Kidney (tissue), 22 donors: ENCODE results near the gene CENPB. TPM values are rescaled to one million over a fixed set of nuclear protein-coding genes. Genes with fewer than 3 reads are reported as not detected.
"Not testable (repeated sequence)": the region's sequence is repeated elsewhere in the genome, so short reads cannot be mapped to it uniquely, and the experiment has no call there.

ENCODE experiments used
- DNase-seq, 5 donors: peaks; one replicate each; pipeline ENCODE4 v3.0.0-alpha.2; 2013 to 2020
- FAIRE-seq: peaks from 2 replicates; lab custom pipeline; 2012; peaks lifted over from hg19 to GRCh38; lab: Jason Lieb, UNC
- H3K27ac ChIP-seq, 2 donors: one replicate each; pipeline ENCODE4 v1.7.0; 2013; ENCODE audit warnings: low read depth in 2 of 2, low read length in 2 of 2, inconsistent platforms in 1 of 2
- H3K27me3 ChIP-seq: one replicate; pipeline ENCODE4 v1.7.1; 2013; ENCODE audit warnings: low read length, inconsistent platforms; ENCODE audit not compliant: control insufficient read depth, insufficient read depth
- H3K36me3 ChIP-seq, 3 donors: one replicate each; pipeline versions ENCODE4 v1.7.0 to v1.7.1; 2013; ENCODE audit warnings: low read length in 3 of 3, control low read depth in 1 of 3, inconsistent platforms in 1 of 3; ENCODE audit not compliant: insufficient read depth in 3 of 3, control insufficient read depth in 2 of 3
- H3K4me1 ChIP-seq, 3 donors: one replicate each; pipeline versions ENCODE4 v1.7.0 to v1.7.1; 2013; ENCODE audit warnings: low read length in 3 of 3, inconsistent platforms in 1 of 3, low read depth in 1 of 3; ENCODE audit not compliant: control insufficient read depth in 2 of 3, insufficient read depth in 2 of 3
- H3K4me3 ChIP-seq, 3 donors: one replicate each; pipeline versions ENCODE4 v1.7.0 to v1.8.1; 2013; ENCODE audit warnings: low read length in 3 of 3, control low read depth in 1 of 3, inconsistent platforms in 1 of 3
- H3K9ac ChIP-seq, 3 donors: one replicate each; pipeline versions ENCODE4 v1.7.0 to v1.7.1; 2013; ENCODE audit warnings: low read length in 3 of 3, control low read depth in 1 of 3, inconsistent platforms in 1 of 3
- H3K9me3 ChIP-seq, 3 donors: one replicate each; pipeline versions ENCODE4 v1.7.0 to v1.7.1; 2013; ENCODE audit warnings: low read length in 3 of 3, control low read depth in 1 of 3, inconsistent platforms in 1 of 3; ENCODE audit not compliant: control insufficient read depth in 2 of 3, insufficient read depth in 1 of 3
- CTCF ChIP-seq: IDR thresholded peaks from 3 replicates; pipeline ENCODE4 v1.5.1; 2012; ENCODE audit warnings: mild to moderate bottlenecking, moderate library complexity, borderline replicate concordance; ENCODE audit not compliant: insufficient read depth; ENCODE audit errors: extremely low read depth
- intact Hi-C: fragments of 100-400 bp; cut with DNase I; formaldehyde crosslinking; loops from one replicate; pipeline ENCODE4 v1.11.1; 2022
- long read RNA-seq, 10 donors: library from polyadenylated mRNA in 1 of 10; unstranded in 1 of 10; transcript quantifications; one replicate each; pipeline ENCODE4 v2.0.0 and lab custom pipeline, GENCODE V29; 2021 to 2026
- polyA plus RNA-seq: library from polyadenylated mRNA; stranded (reverse); fragments of 350-450 nt; fragmentation: Illumina TruSeq; extraction: RNeasy Lipid Tissue Mini Kit (QIAGEN cat#74804); gene quantifications from one replicate; pipeline ENCODE4 v1.2.3, GENCODE V29; 2014; ENCODE audit warnings: low read depth, low replicate concordance; ENCODE audit not compliant: insufficient read depth
- total RNA-seq: library from RNA; stranded (reverse); fragmentation: NEBNext Ultra II Directional; extraction: Animal tissue kit (Norgen Biotek cat#: 25700); gene quantifications from one replicate; pipeline ENCODE4 v1.2.1, GENCODE V29; 2021
- donor health status: control.
- donor health status: control.
- donor health status: control.
- donor health status: control.
- donor health status: control.
- donor health status: DM: yes; HTN: yes; CAD: no.
- donor health status: Normal renal cell carcinoma (clear cell type).

The CENPB gene
- total RNA-seq = 99.8 TPM
- polyA plus RNA-seq = 56.2 TPM
- long read RNA-seq, donor 1, transcript CENPB-201 (1 exons, 2,840 nt) = major isoform, 32 of 32 reads
- long read RNA-seq, donor 1, partial matches to known transcripts = 0 of 32 reads
- long read RNA-seq, donor 1, other reads (novel, unspliced or antisense) = 0 of 32 reads
- long read RNA-seq, donor 2, transcript CENPB-201 (1 exons, 2,840 nt) = major isoform, 32 of 32 reads
- long read RNA-seq, donor 2, partial matches to known transcripts = 0 of 32 reads
- long read RNA-seq, donor 2, other reads (novel, unspliced or antisense) = 0 of 32 reads
- long read RNA-seq, donor 3, transcript CENPB-201 (1 exons, 2,840 nt) = major isoform, 40 of 40 reads
- long read RNA-seq, donor 3, partial matches to known transcripts = 0 of 40 reads
- long read RNA-seq, donor 3, other reads (novel, unspliced or antisense) = 0 of 40 reads
- long read RNA-seq, donor 4, transcript CENPB-201 (1 exons, 2,840 nt) = major isoform, 30 of 30 reads
- long read RNA-seq, donor 4, partial matches to known transcripts = 0 of 30 reads
- long read RNA-seq, donor 4, other reads (novel, unspliced or antisense) = 0 of 30 reads
- long read RNA-seq, donor 5, partial matches to known transcripts = 0 of 3 reads
- long read RNA-seq, donor 5, other reads (novel, unspliced or antisense) = 0 of 3 reads
- long read RNA-seq, donor 6, transcript CENPB-201 (1 exons, 2,840 nt) = major isoform, 44 of 44 reads
- long read RNA-seq, donor 6, partial matches to known transcripts = 0 of 44 reads
- long read RNA-seq, donor 6, other reads (novel, unspliced or antisense) = 0 of 44 reads
- long read RNA-seq, donor 7, transcript CENPB-201 (1 exons, 2,840 nt) = major isoform, 25 of 26 reads
- long read RNA-seq, donor 7, partial matches to known transcripts = 0 of 26 reads
- long read RNA-seq, donor 7, other reads (novel, unspliced or antisense) = 1 of 26 reads
- long read RNA-seq, donor 8, transcript CENPB-201 (1 exons, 2,840 nt) = major isoform, 52 of 52 reads
- long read RNA-seq, donor 8, partial matches to known transcripts = 0 of 52 reads
- long read RNA-seq, donor 8, other reads (novel, unspliced or antisense) = 0 of 52 reads
- long read RNA-seq, donor 9, transcript CENPB-201 (1 exons, 2,840 nt) = major isoform, 30 of 30 reads
- long read RNA-seq, donor 9, partial matches to known transcripts = 0 of 30 reads
- long read RNA-seq, donor 9, other reads (novel, unspliced or antisense) = 0 of 30 reads
- long read RNA-seq, donor 10, transcript CENPB-201 (1 exons, 2,840 nt) = major isoform, 43 of 43 reads
- long read RNA-seq, donor 10, partial matches to known transcripts = 0 of 43 reads
- long read RNA-seq, donor 10, other reads (novel, unspliced or antisense) = 0 of 43 reads

- peak; percentile 90 to 96 (median 93) for DNase-seq
- Histone ChIP-seq H3K36me3 (no peaks in the 10 kb centered on the region), H3K9me3 (no peaks in the 10 kb centered on the region), H3K9ac (peak within 1 kb of the TSS; percentile 52 to 63 (median 55)), H3K4me1 (peaks cover 0 to 18% (median 12%) of the 10 kb centered on the region in 3 donors), H3K27ac (peak within 1 kb of the TSS; percentile 76 to 77), H3K4me3 (peak within 1 kb of the TSS; percentile 69 to 75 (median 74)), H3K27me3 (no peaks in the 10 kb centered on the region)
- intact Hi-C loops = no loop called here
- peak; percentile 88 for TF ChIP-seq CTCF
- no peak for FAIRE-seq
These were observed at the start of gene CENPB for GRCh38 chr20:3786665-3787323. TSS of gene CENPB (minus strand) at chr20:3786740. CDS start at chr20:3786483, 257 bp downstream.

- intact Hi-C loops = no loop called here
These were observed 49.6 kb upstream of the CENPB start for GRCh38 chr20:3836132-3836531.

GRCh38 chr20:3829891-3830290 lies 43.4 kb upstream of the CENPB start:
- DNase-seq, H3K27me3 ChIP-seq, H3K4me3 ChIP-seq, H3K36me3 ChIP-seq, FAIRE-seq, H3K4me1 ChIP-seq, H3K9me3 ChIP-seq, intact Hi-C loops, H3K27ac ChIP-seq, H3K9ac ChIP-seq: not testable (repeated sequence)

More at GRCh38 chr20:3836132-3836531, 49.6 kb upstream of the CENPB start:
- Histone ChIP-seq H3K9me3 (no peaks in the 10 kb centered on the region), H3K27me3 (no peaks in the 10 kb centered on the region), H3K9ac (no peak overlapping the region), H3K27ac (no peak overlapping the region), H3K36me3 (no peaks in the 10 kb centered on the region), H3K4me3 (no peak overlapping the region), H3K4me1 (no peaks in the 10 kb centered on the region)
- FAIRE-seq = no peak
- DNase-seq = no peak
- TF ChIP-seq CTCF = no peak
